ENCODE measurements around the gene SLC34A3. TPM values are rescaled to one million over a fixed set of nuclear protein-coding genes. Genes with fewer than 3 reads are reported as not detected.
"Not testable (repeated sequence)": the region's sequence is repeated elsewhere in the genome, so short reads cannot be mapped to it uniquely, and the experiment has no call there.

The SLC34A3 gene
- total and polyA plus RNA-seq, 4 donors: 0.06 to 1.6 (median 0.95) TPM; not detected in 1

DNA sequence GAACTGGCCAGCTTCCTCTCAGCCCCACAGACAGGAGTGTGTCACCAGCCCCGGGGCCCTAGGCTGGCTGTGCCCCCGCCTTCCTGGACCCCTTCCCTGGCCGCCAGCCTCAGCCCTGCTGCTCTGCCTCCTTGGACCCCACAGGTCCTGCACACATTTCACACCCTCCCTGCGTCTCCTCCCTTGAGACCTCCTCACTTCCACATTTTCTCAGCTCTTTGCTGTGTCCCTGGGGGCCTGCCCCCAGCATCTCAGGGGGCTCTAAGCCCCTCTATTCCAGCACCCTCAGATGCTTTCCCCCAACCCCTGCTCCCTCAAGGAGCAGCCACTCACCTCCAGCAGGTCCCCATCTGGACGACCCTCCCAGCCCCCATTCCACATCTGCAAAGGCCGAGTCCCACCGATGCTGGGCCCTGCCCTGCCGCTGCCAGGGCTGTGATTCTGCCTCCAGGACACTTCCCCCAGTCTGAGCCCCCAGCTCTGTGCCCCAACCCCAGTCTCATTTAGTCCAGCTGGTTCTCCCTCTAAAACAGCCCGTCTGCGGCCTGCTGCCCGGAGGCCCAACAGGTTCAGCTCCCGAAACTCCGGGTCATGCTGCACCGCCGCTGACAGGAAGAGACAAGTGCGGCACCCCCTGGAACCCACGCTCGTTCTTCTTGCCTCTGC is 4.2 kb downstream of the SLC34A3 start:
- no peaks in the 10 kb centered on the region for H3K9me3 ChIP-seq (ENCODE audit: control insufficient read depth, insufficient read depth, low read length)
- no peak for DNase-seq (ENCODE audit: low read depth in 4 of 6, low spot score in 6 of 6)
- peaks cover 49% of the 10 kb centered on the region for H3K4me1 ChIP-seq (ENCODE audit: control insufficient read depth, insufficient read depth, low read length)

DNA sequence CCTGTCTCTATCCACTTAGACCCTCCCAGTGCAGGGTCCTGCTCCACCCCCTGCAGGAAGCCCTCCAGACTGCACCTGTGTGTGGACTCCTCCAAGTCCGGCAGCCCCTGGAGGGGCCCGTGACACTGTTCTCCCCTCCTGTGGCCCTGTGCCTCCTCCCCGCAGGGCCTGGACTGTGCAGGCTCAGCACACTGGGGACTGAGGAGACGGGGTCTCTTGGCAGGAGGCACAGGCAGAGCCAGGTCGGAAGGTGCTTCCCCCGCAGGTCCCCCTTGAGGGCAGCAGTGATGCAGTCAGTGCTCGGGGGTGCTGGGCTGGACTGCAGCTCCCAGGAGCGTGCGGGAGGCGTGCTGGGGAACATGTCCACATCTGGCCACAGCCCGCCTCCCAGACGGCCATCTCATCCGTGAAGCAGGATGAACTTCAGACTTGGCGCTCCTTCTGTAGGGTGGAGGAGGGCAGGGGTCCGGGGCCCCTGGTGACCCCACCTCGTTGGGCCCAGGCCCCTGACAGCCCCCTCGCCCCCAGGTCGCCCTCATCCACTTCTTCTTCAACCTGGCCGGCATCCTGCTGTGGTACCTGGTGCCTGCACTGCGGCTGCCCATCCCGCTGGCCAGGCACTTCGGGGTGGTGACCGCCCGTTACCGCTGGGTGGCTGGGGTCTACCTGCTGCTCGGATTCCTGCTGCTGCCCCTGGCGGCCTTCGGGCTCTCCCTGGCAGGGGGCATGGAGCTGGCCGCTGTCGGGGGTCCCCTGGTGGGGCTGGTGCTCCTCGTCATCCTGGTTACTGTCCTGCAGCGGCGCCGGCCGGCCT is 4.9 kb downstream of the SLC34A3 start:
- peaks cover 52% of the 10 kb centered on the region for H3K4me1 ChIP-seq (ENCODE audit: control insufficient read depth, insufficient read depth, low read length)
- no peaks in the 10 kb centered on the region for H3K27me3 ChIP-seq (ENCODE audit: control insufficient read depth, insufficient read depth, low read length)
- H3K27ac ChIP-seq (ENCODE audit: low read depth, low read length): no peak overlapping the region
- no peak overlapping the region for H3K4me3 ChIP-seq (ENCODE audit: low read depth, low read length)
- WGBS (ENCODE audit: insufficient coverage): 75% methylated on average over 32 of the region's 35 CpGs
- peaks cover 43% of the 10 kb centered on the region for H3K36me3 ChIP-seq (ENCODE audit: control insufficient read depth, insufficient read depth, low read length)
- H3K9me3 ChIP-seq (ENCODE audit: control insufficient read depth, insufficient read depth, low read length): no peaks in the 10 kb centered on the region
- no peak for DNase-seq (ENCODE audit: low read depth in 4 of 6, low spot score in 6 of 6)

More for the DNA sequence above, 4.2 kb downstream of the SLC34A3 start:
- no peaks in the 10 kb centered on the region for H3K27me3 ChIP-seq (ENCODE audit: control insufficient read depth, insufficient read depth, low read length)
- H3K4me3 ChIP-seq (ENCODE audit: low read depth, low read length): no peak overlapping the region
- WGBS (ENCODE audit: insufficient coverage): 82% methylated on average over 17 of the region's 18 CpGs
- no peak overlapping the region for H3K27ac ChIP-seq (ENCODE audit: low read depth, low read length)
- peaks cover 43% of the 10 kb centered on the region for H3K36me3 ChIP-seq (ENCODE audit: control insufficient read depth, insufficient read depth, low read length)

DNA sequence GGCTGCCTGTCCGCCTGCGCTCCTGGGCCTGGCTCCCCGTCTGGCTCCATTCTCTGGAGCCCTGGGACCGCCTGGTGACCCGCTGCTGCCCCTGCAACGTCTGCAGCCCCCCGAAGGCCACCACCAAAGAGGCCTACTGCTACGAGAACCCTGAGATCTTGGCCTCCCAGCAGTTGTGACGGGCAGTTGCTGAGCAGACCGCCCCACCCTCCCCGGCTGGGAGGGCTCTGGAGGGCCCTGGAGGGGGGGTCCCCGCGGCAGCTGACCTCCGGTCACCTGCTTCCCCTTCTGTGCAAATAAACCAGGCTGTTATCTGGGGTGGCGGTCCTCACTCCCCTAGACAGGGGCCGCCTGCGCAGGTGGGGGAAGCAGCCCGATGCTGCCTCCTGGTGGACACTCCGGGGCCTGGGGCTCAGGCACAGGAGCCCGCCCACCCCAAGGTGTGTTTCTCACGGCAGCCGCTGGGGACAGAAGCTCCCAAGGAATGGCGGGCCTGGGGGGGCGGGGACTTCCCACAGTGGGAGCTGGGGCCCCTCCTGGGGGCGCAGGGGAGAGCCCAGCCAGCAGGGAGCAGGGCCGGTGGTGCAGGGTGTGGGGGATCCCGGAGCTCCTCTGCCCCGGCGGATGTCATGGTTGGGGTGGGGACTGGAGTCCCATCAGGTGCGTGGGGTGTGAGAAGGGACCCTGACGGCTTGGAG is 5.7 kb downstream of the SLC34A3 start:
- 14% methylated on average over 28 of the region's 31 CpGs for WGBS (ENCODE audit: insufficient coverage)
- H3K27ac ChIP-seq (ENCODE audit: low read depth, low read length): no peak overlapping the region
- peaks cover 52% of the 10 kb centered on the region for H3K4me1 ChIP-seq (ENCODE audit: control insufficient read depth, insufficient read depth, low read length)
- no peak overlapping the region for H3K4me3 ChIP-seq (ENCODE audit: low read depth, low read length)
- no peaks in the 10 kb centered on the region for H3K9me3 ChIP-seq (ENCODE audit: control insufficient read depth, insufficient read depth, low read length)
- peak in 2 of 6 donors; percentile 82 to 83 for DNase-seq (ENCODE audit: low read depth in 4 of 6, low spot score in 6 of 6)
- H3K36me3 ChIP-seq (ENCODE audit: control insufficient read depth, insufficient read depth, low read length): peaks cover 43% of the 10 kb centered on the region
- no peaks in the 10 kb centered on the region for H3K27me3 ChIP-seq (ENCODE audit: control insufficient read depth, insufficient read depth, low read length)

DNA sequence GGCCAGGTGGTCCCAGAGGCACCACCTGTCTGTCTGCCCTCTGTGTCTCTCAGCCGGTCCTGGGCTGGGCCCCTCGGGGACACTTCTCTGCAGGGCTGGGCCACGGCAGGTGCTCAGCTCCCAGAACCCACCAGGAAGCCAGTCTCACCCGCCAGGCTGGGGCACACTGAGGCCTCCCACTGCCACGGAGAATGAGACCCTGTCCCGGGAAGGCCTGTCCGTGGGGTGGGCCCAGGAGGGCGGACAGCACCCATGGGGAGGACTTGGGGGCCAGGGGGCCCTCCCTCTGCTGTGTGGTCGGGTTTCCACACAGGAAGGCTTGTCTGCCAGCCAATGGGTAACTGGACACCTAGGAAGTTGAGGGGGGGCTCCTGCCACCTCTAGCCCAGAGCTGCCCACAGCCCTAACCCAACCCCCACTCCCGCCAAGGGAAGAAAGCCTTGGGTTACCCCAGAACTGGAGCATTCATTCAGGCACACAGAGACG is 6.3 kb downstream of the SLC34A3 start:
- Histone ChIP-seq H3K36me3 (ENCODE audit: control insufficient read depth, insufficient read depth, low read length) (peaks cover 46% of the 10 kb centered on the region), H3K9me3 (ENCODE audit: control insufficient read depth, insufficient read depth, low read length) (no peaks in the 10 kb centered on the region), H3K4me1 (ENCODE audit: control insufficient read depth, insufficient read depth, low read length) (peaks cover 54% of the 10 kb centered on the region), H3K27me3 (ENCODE audit: control insufficient read depth, insufficient read depth, low read length) (no peaks in the 10 kb centered on the region), H3K27ac (ENCODE audit: low read depth, low read length) (peak overlapping the region; percentile 58), H3K4me3 (ENCODE audit: low read depth, low read length) (no peak overlapping the region)
- 32% methylated on average over 10 of the region's 11 CpGs for WGBS (ENCODE audit: insufficient coverage)
- no peak for DNase-seq (ENCODE audit: low read depth in 4 of 6, low spot score in 6 of 6)

DNA sequence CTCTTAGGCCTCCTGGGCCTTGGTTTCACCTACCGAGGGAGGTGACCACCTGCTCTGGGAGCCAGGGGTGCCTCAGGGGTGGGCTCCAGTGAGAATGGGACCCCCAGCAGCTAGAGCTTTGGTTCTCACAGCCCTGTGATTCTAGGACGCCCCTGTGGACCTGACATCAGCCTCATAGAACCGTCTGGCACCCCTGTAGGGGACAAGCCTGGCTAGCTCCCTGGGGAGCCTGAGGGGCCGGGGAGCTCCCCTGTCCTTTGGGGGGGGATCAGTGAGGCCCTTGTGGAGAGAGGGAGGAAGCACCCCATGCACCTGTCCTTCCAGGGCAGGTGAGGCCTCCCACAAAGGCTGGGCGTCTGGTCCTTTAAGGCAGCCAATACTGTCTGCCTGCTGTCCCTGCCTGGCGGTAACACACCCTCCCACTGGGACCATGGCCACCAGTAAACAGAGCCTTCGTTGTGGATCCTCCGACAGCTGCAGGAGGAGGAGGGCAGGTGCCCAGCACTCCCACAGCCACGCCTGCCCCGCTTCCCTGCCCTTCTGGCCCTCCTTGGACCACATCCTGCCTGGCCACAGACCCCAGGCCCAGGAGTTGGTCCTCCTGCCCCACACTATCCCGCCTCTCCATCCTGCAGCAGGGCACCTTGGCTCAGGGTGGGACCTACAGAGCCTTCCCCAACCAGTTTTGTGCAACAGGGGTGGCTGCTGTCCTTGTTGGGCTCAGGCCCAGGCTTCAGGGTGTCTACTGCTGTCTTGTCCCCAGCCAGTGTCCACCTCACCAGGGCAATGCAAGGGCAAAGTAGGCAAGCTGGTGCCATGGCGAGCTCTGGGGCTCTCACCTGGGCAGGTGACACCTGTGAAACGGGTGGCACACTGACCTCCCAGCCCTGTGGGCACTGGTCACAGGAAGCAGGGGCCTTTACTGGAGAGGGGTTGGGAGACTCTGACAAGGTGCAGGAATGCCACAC is 7.3 kb downstream of the SLC34A3 start:
- WGBS (ENCODE audit: insufficient coverage): 50% methylated on average over 12 of the region's 13 CpGs
- peak in 2 of 6 donors; percentile 14 to 56 for DNase-seq (ENCODE audit: low read depth in 4 of 6, low spot score in 6 of 6)
- Histone ChIP-seq H3K9me3 (ENCODE audit: control insufficient read depth, insufficient read depth, low read length) (no peaks in the 10 kb centered on the region), H3K4me1 (ENCODE audit: control insufficient read depth, insufficient read depth, low read length) (peaks cover 65% of the 10 kb centered on the region), H3K27ac (ENCODE audit: low read depth, low read length) (peak overlapping the region; percentile 61), H3K27me3 (ENCODE audit: control insufficient read depth, insufficient read depth, low read length) (no peaks in the 10 kb centered on the region), H3K36me3 (ENCODE audit: control insufficient read depth, insufficient read depth, low read length) (peaks cover 53% of the 10 kb centered on the region), H3K4me3 (ENCODE audit: low read depth, low read length) (no peak overlapping the region)

DNA sequence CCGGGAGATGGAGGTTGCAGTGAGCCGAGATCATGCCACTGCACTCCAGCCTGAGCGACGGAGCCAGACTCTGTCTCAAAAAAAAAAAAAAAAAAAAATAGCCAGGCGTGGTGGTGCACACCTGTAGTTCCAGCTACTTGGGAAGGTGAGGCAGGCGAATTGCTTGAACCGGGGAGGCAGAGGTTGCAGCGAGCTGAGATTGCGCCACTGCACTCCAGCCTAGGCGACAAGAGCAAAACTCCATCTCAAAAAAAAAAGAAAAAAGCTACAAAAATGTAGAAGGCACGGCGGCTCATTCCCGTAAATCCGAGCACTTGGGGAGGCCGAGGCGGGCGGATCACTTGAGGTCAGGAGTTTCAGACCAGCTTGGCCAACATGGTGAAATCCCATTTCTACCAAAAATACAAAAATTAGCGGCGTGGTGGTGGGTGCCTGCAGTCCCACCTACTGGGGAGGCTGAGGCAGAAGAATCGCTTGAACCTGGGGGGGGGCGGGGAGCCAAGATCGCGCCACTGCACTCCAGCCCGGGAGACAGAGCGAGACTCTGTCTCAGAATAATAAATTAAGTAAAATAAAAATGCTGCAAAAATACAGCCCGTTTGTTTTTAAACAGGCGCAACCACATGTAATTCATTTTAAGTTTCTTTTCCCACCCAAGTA is 9.0 kb downstream of the SLC34A3 start:
- 47% methylated on average over 3 of the region's 27 CpGs for WGBS (ENCODE audit: insufficient coverage)
- not testable (repeated sequence) for H3K9me3 ChIP-seq (ENCODE audit: control insufficient read depth, insufficient read depth, low read length); DNase-seq (ENCODE audit: low read depth in 4 of 6, low spot score in 6 of 6); H3K27me3 ChIP-seq (ENCODE audit: control insufficient read depth, insufficient read depth, low read length)
- Histone ChIP-seq H3K4me3 (ENCODE audit: low read depth, low read length) (peak overlapping the region; percentile 61), H3K36me3 (ENCODE audit: control insufficient read depth, insufficient read depth, low read length) (peaks cover 64% of the 10 kb centered on the region), H3K27ac (ENCODE audit: low read depth, low read length) (peak overlapping the region; percentile 95), H3K4me1 (ENCODE audit: control insufficient read depth, insufficient read depth, low read length) (peaks cover 81% of the 10 kb centered on the region)

DNA sequence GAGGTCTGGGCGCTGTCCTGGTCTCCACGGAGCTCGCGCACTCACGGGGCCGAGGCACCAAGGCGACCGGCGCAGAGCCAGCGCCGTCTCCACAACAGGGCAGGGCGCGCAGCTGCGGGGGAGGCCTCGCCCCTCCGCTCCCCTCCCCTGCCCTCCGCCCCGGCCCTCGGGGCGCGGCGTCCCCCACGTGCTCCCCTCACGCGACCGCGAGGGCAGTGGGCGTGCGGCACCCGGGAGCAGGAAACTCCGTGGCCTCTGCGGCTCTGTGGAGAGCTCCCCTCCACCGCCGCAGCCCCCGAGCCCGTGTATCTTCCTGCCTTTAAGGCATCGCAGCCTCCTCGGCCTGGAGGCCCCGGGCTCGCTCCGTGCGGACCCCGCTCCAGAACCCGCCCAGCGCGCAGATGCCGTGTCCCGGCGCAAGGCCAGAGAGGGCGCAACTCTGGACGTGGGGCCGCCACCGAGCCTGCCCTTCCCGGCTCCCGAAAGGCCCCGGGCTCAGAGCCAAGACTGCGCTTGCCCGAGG is 9.7 kb downstream of the SLC34A3 start:
- 0% methylated on average over 58 of the region's 58 CpGs for WGBS (ENCODE audit: insufficient coverage)
- H3K4me1 ChIP-seq (ENCODE audit: control insufficient read depth, insufficient read depth, low read length): peaks cover 84% of the 10 kb centered on the region
- DNase-seq (ENCODE audit: low read depth in 4 of 6, low spot score in 6 of 6): peak in 3 of 6 donors; percentile 63 to 91 (median 82)

DNA sequence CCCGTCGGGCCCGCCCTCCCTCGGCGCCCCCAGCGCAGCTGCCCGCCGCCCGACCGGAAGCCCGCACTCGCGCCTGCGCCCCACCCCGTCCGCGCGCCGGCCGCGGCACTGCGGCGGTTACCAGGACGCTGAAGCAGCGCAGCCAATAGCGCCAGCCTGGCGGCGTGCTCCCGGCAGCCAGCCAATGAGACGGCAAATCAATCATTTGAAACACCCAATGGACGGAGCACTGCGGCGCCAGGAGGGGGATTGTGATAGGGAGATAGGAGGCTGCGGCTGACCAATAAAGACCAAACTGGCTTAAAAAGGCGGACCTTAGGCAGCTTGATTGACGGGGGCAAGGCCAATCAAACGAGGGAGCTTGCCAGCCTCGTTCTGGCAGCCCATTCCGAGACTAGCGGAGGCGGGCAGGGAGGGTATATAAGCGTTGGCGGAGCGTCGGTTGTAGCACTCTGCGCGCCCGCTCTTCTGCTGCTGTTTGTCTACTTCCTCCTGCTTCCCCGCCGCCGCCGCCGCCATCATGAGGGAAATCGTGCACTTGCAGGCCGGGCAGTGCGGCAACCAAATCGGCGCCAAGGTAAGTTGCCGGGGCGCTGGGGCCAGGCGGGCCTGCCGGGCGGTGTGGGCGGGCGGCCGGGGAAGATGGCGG is 10.3 kb downstream of the SLC34A3 start, which contains the start of gene TUBB4B:
Gene TUBB4B (plus strand): TSS at position 447 of the 649 bp plus-strand sequence. CDS start 74 bp downstream, at position 521.
- 0% methylated on average over 67 of the region's 67 CpGs for WGBS (ENCODE audit: insufficient coverage)
- H3K4me1 ChIP-seq (ENCODE audit: control insufficient read depth, insufficient read depth, low read length): peaks cover 81% of the 10 kb centered on the region

More for the DNA sequence above, 9.7 kb downstream of the SLC34A3 start:
- H3K27me3 ChIP-seq (ENCODE audit: control insufficient read depth, insufficient read depth, low read length): no peaks in the 10 kb centered on the region
- no peaks in the 10 kb centered on the region for H3K9me3 ChIP-seq (ENCODE audit: control insufficient read depth, insufficient read depth, low read length)
- peaks cover 64% of the 10 kb centered on the region for H3K36me3 ChIP-seq (ENCODE audit: control insufficient read depth, insufficient read depth, low read length)
- H3K27ac ChIP-seq (ENCODE audit: low read depth, low read length): peak overlapping the region; percentile 95
- H3K4me3 ChIP-seq (ENCODE audit: low read depth, low read length): peak overlapping the region; percentile 61

More for the DNA sequence above, 10.3 kb downstream of the SLC34A3 start, which contains the start of gene TUBB4B:
- no peaks in the 10 kb centered on the region for H3K27me3 ChIP-seq (ENCODE audit: control insufficient read depth, insufficient read depth, low read length)
- peaks cover 59% of the 10 kb centered on the region for H3K36me3 ChIP-seq (ENCODE audit: control insufficient read depth, insufficient read depth, low read length)
- H3K4me3 ChIP-seq (ENCODE audit: low read depth, low read length): peak within 1 kb of the TSS; percentile 66
- no peaks in the 10 kb centered on the region for H3K9me3 ChIP-seq (ENCODE audit: control insufficient read depth, insufficient read depth, low read length)
- peak; percentile 96 to 100 (median 99) for DNase-seq (ENCODE audit: low read depth in 4 of 6, low spot score in 6 of 6)
- peak within 1 kb of the TSS; percentile 95 for H3K27ac ChIP-seq (ENCODE audit: low read depth, low read length)

Measured in spinal cord (tissue), 10 donors.